HepG2 (cell line): ENCODE data around the gene GTF3C5. TPM values are rescaled to one million over a fixed set of nuclear protein-coding genes. Genes with fewer than 3 reads are reported as not detected.
"Not testable (repeated sequence)": the region's sequence is repeated elsewhere in the genome, so short reads cannot be mapped to it uniquely, and the experiment has no call there.

Experiments used
- ATAC-seq: fragments of 200-7000 bp; cut with Tn5 transposase; 3 replicates; pipeline ENCODE4 v1.9.1; 2020; ENCODE audit warnings: mild to moderate bottlenecking, moderate library complexity
- BruUV-seq: library from RNA; stranded (reverse); fragments of 400-500 nt; replicated peaks from 2 replicates; lab custom pipeline; 2021; lab: Mats Ljungman, UMichigan
- CTCF ChIA-PET: fragments of 300-600 bp; formaldehyde crosslinking; extraction: SDS; loops from one replicate; lab custom pipeline; 2021; ENCODE audit warnings: low total read pairs, inconsistent platforms, low intra/inter-chr PET ratio; lab: Yijun Ruan, JAX
- POLR2A ChIA-PET: fragments of 350-600 bp; sonication (Branson Sonifier 250); formaldehyde crosslinking; loops from one replicate; lab custom pipeline; 2020; ENCODE audit warnings: antibody characterized with exemption, inconsistent platforms; lab: Yijun Ruan, JAX
- DNase-seq: peaks from one replicate; pipeline ENCODE4 v3.0.0-alpha.2; 2015; ENCODE audit warnings: low spot score
- FAIRE-seq: peaks from 3 replicates; lab custom pipeline; 2011; peaks lifted over from hg19 to GRCh38; lab: Jason Lieb, UNC
- H2AFZ ChIP-seq: one replicate; pipeline ENCODE4 v1.6.1; 2011; ENCODE audit warnings: low read length, inconsistent platforms
- H3K27ac ChIP-seq: fragments of 300-600 bp; 3 replicates; pipeline ENCODE4 v1.8.0; 2011; ENCODE audit warnings: mixed run types, mild to moderate bottlenecking, mixed read lengths, low read length, inconsistent platforms; ENCODE audit not compliant: insufficient read depth; ENCODE audit errors: extremely low read length
- H3K27me3 ChIP-seq, 2 experiments: fragments of 200-600 bp in 1 of 2; 2 replicates in 1 of 2; 3 replicates in 1 of 2; pipeline versions ENCODE4 v1.6.0 to v1.8.0; 2011; ENCODE audit warnings: low read length in 2 of 2, mild to moderate bottlenecking in 2 of 2, moderate library complexity in 2 of 2, inconsistent platforms in 1 of 2; ENCODE audit not compliant: insufficient read depth in 2 of 2, control insufficient read depth in 1 of 2
- H3K36me3 ChIP-seq, 2 experiments: fragments of 200-600 bp in 1 of 2; replicated peaks in 1 of 2; 2 replicates in 1 of 2; 3 replicates in 1 of 2; pipeline versions ENCODE4 v1.5.1 to v1.8.0; 2011; ENCODE audit warnings: low read length in 2 of 2, inconsistent platforms in 1 of 2; ENCODE audit not compliant: insufficient read depth in 2 of 2, control insufficient read depth in 1 of 2
- H3K4me1 ChIP-seq: 2 replicates; pipeline ENCODE4 v1.5.1; 2012; ENCODE audit warnings: low read length, inconsistent platforms; ENCODE audit not compliant: insufficient read depth
- H3K4me2 ChIP-seq: 2 replicates; pipeline ENCODE4 v1.6.0; 2011; ENCODE audit warnings: low read depth, low read length, inconsistent platforms
- H3K4me3 ChIP-seq, 3 experiments: fragments of 200-600 bp in 1 of 3; sonication (generic), shearing (Covaris generic) in 1 of 3; replicated peaks in 1 of 3; 2 replicates each; pipeline ENCODE4 v1.5.1; 2011 to 2016; ENCODE audit warnings: low read length in 3 of 3, inconsistent platforms in 2 of 3, low read depth in 2 of 3, mild to moderate bottlenecking in 2 of 3, control low read depth in 1 of 3, mixed read lengths in 1 of 3; ENCODE audit not compliant: insufficient read depth in 1 of 3
- H3K79me2 ChIP-seq: one replicate; pipeline ENCODE4 v1.6.1; 2011; ENCODE audit warnings: low read length, inconsistent platforms; ENCODE audit not compliant: insufficient read depth
- H3K9ac ChIP-seq: 2 replicates; pipeline ENCODE4 v1.6.0; 2011; ENCODE audit warnings: mild to moderate bottlenecking, low read depth, low read length, inconsistent platforms; ENCODE audit not compliant: insufficient read depth
- H3K9me3 ChIP-seq: 2 replicates; pipeline ENCODE4 v1.5.1; 2012; ENCODE audit warnings: mild to moderate bottlenecking, low read length
- H4K20me1 ChIP-seq: 2 replicates; pipeline ENCODE4 v1.6.0; 2011; ENCODE audit warnings: inconsistent platforms, mild to moderate bottlenecking, low read length, moderate library complexity; ENCODE audit not compliant: insufficient read depth
- CTCF ChIP-seq: sonication (generic); formaldehyde crosslinking; IDR thresholded peaks from 2 replicates; pipeline ENCODE4 v1.5.0; 2020; ENCODE audit warnings: mild to moderate bottlenecking, missing genetic modification reagents, moderate library complexity
- RAD21 ChIP-seq: fragments of 450-650 bp; formaldehyde crosslinking; IDR thresholded peaks from 2 replicates; pipeline ENCODE4 v1.5.0; 2020; ENCODE audit warnings: mild to moderate bottlenecking
- STAG1 ChIP-seq: sonication (generic); formaldehyde crosslinking; IDR thresholded peaks from 2 replicates; pipeline ENCODE4 v1.4.0; 2020; ENCODE audit warnings: missing genetic modification reagents
- ZBTB33 ChIP-seq: sonication (generic); formaldehyde crosslinking; IDR thresholded peaks from 2 replicates; pipeline ENCODE4 v1.4.0; 2020; ENCODE audit warnings: missing genetic modification reagents
- whole genome bisulfite sequencing: methylation state at CpG from one replicate; pipeline ENCODE4 v1.1.6; 2017; ENCODE audit warnings: low lambda C conversion rate; 5-methylcytosine and 5-hydroxymethylcytosine counted together
- in situ Hi-C: cut with HindIII; loops from 2 replicates; pipeline ENCODE4 v1.10.0; 2017; ENCODE audit warnings: low pct_unique_long_range_greater_than_20kb; ENCODE audit not compliant: extremely low pct_ligation_motif_present
- intact Hi-C: fragments of 100-400 bp; cut with micrococcal nuclease; formaldehyde crosslinking; loops from one replicate; pipeline ENCODE4 v1.10.0; 2022; ENCODE audit not compliant: unreplicated experiment
- polyA plus RNA-seq, 8 experiments: library from polyadenylated mRNA; depleted of rRNA in 3 of 8; stranded (reverse) in 7 of 8; unstranded in 1 of 8; fragments of >200 nt; fragmentation: Illumina TruSeq in 4 of 8; extraction: Trizol in 4 of 8; gene quantifications; 2 replicates each; pipeline versions ENCODE4 v1.2.1 to v1.2.3, GENCODE V29; 2011 to 2016; ENCODE audit warnings: low read depth in 4 of 8, missing spikeins in 1 of 8, mixed read lengths in 1 of 8; ENCODE audit not compliant: insufficient read depth in 1 of 8
- total RNA-seq, 5 experiments: library from RNA; depleted of rRNA; stranded (reverse); fragments of >200 nt; fragmentation: Illumina TruSeq; extraction: Trizol; gene quantifications; 2 replicates each; pipeline ENCODE4 v1.2.3, GENCODE V29; 2016; ENCODE audit warnings: low read depth in 1 of 5

Gene GTF3C5
- total and polyA plus RNA-seq, 2 of the 13 experiments (the other 11 are each of a cell fraction or from before 2014, with no cell fraction given) = 66.9 to 92.6 TPM

GRCh38 chr9:133040892-133041479 lies 10.2 kb downstream of the GTF3C5 start:
- Histone ChIP-seq H3K79me2 (peaks cover 30% of the 10 kb centered on the region), H3K36me3 (peaks cover 22 to 50% of the 10 kb centered on the region in 2 experiments)
- BruUV-seq, H3K4me1 ChIP-seq, H3K9me3 ChIP-seq, H2AFZ ChIP-seq, DNase-seq, H3K27ac ChIP-seq, H3K27me3 ChIP-seq, ATAC-seq, FAIRE-seq, H3K9ac ChIP-seq, H3K4me2 ChIP-seq, H3K4me3 ChIP-seq, H4K20me1 ChIP-seq: not testable (repeated sequence)
- ChIA-PET POLR2A (interaction anchor here (0.9 kb wide), 1 partner anchor 11 kb away, joined by 3 read pairs; the partner anchor contains the start of gene GTF3C5), CTCF (interaction anchor here (1.4 kb wide), 1 partner anchor 19 kb away, joined by 4 read pairs; no protein-coding TSS in a partner anchor)
- peak; percentile 73 for TF ChIP-seq CTCF
- peak; percentile 71 for TF ChIP-seq STAG1 (CRISPR knock-in tag)
- TF ChIP-seq ZBTB33 (CRISPR knock-in tag) = peak; percentile 99
- peak; percentile 30; the same call in 1 of the 2 replicates for TF ChIP-seq RAD21 (CRISPR knock-in tag)
- intact Hi-C loops = loop anchor here (5.0 kb wide), 1 partner anchor 106 kb away; no protein-coding TSS in a partner anchor
- WGBS = 92% methylated on average over 9 of the region's 12 CpGs
- in situ Hi-C loops = loop anchor here (10.0 kb wide), 1 partner anchor 104 kb away; no protein-coding TSS in a partner anchor
